Heart left ventricle (tissue), 13 donors: ENCODE results near the gene PALLD.

ENCODE experiments used
- POLR2A ChIP-seq, 2 donors: fragments of 450-650 bp; IDR thresholded peaks; one replicate each; pipeline ENCODE4 v1.6.1; 2017; ENCODE audit warnings: antibody characterized with exemption in 2 of 2, mild to moderate bottlenecking in 2 of 2, moderate library complexity in 2 of 2
- TF ChIP-seq, protein P1 (sequence below), 12 donors: fragments of 200-600 bp; sonication (generic) in 4 of 12; IDR thresholded peaks; one replicate each; pipeline versions ENCODE4 v1.5.0 to v1.8.0; 2018 to 2022; ENCODE audit warnings: antibody characterized with exemption in 12 of 12, mild to moderate bottlenecking in 5 of 12
- donor health status: ischemic (EF 13 %, LVEDD 7.1; RV severe dilation, severe dysfunction).
- donor health status: DM: no; HTN: yes; CAD: no.
- donor health status: DM: no; HTN: no; CAD: no.
- donor health status: ischemic (EF 25% LVEDD 6.9; RV normal size, moderate dysfunction).
- donor health status: ischemic (EF 25% LVEDD 5.7; RV mildly dilated, moderate dysfunction).
- donor health status: ischemic (EF 35%, LVEDD 5.7; RV mildly dilated, moderate dysfunction).
- donor health status: nonischemic (EF 11% LVEDD 7.7; RV severe dilation, severe dysfunction).
- donor health status: DM: yes; HTN: yes; CAD: no.
- donor health status: PGD.
- donor health status: ischemic (EF 29% LVEDD 5.4; RV normal size, mild dysfunction).
- donor health status: nonischemic (EF 23%, LVEDD 6.1; RV moderate dilation, normal function).

DNA sequence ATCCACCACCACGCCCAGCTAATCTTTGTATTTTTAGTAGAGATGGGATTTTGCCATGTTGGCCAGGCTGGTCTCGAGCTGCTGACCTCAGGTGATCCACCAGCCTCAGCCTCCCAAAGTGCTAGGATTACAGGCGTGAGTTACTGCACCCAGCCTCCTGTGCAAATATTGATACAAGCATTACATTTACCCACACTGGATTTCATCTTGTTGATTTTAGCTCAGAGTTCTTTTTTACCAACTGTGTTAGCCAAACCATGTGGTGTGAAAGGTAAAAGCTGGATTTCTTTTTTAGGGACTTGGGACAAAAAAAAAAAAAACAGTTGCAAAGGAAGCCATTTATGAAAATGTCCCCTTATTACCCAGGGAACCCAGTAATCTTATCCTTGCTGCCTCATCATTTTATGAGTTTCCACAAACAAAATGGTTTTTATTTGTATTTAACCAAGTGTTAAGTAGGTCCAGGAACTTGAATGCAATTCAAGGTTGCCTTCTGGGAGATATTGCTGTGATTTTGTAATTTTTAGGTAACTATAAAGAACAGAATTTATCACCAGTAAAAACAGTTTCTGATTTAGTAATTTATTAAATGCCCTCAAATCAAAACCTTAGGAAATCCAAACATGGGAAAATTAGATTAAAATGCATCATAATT lies 202.5 kb downstream of the PALLD start:
- TF ChIP-seq, protein P1, sequence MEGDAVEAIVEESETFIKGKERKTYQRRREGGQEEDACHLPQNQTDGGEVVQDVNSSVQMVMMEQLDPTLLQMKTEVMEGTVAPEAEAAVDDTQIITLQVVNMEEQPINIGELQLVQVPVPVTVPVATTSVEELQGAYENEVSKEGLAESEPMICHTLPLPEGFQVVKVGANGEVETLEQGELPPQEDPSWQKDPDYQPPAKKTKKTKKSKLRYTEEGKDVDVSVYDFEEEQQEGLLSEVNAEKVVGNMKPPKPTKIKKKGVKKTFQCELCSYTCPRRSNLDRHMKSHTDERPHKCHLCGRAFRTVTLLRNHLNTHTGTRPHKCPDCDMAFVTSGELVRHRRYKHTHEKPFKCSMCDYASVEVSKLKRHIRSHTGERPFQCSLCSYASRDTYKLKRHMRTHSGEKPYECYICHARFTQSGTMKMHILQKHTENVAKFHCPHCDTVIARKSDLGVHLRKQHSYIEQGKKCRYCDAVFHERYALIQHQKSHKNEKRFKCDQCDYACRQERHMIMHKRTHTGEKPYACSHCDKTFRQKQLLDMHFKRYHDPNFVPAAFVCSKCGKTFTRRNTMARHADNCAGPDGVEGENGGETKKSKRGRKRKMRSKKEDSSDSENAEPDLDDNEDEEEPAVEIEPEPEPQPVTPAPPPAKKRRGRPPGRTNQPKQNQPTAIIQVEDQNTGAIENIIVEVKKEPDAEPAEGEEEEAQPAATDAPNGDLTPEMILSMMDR (IDR thresholded peaks at IDR 0.05) = no peak
- TF ChIP-seq POLR2A (IDR thresholded peaks at IDR 0.05) = no peak
